ENCODE data around the gene LRP1.

LRP1 gene

GRCh38 chr12:57127726-57128518 lies at the start of gene LRP1:
LRP1 (plus strand) TSS chr12:57128483; CDS start chr12:57128965, 482 bp downstream.
- no peaks in the 10 kb centered on the region for H4K20me1 ChIP-seq (ENCODE audit: insufficient read depth)
- peaks cover 19% of the 10 kb centered on the region for H3K4me1 ChIP-seq (ENCODE audit: low read depth, poor library complexity, severe bottlenecking)
- no peak within 1 kb of the TSS for H3K27ac ChIP-seq
- H3K9ac ChIP-seq = peak within 1 kb of the TSS; percentile 55; the same call in 1 of the 2 replicates
- peak within 1 kb of the TSS; percentile 71 for H3K4me3 ChIP-seq (IDR thresholded peaks at IDR 0.05; ENCODE audit: insufficient read depth, low read depth, low read length)
- H3K4me2 ChIP-seq = peak within 1 kb of the TSS; percentile 93
- TF ChIP-seq CTCF (conservative IDR thresholded peaks at IDR 0.05; ENCODE audit: low read depth, low read length) = no peak
- H3K27me3 ChIP-seq (ENCODE audit: insufficient read depth, low read depth) = peaks cover 61% of the 10 kb centered on the region
- H3K79me2 ChIP-seq (ENCODE audit: insufficient read depth, low read depth) = no peaks in the 10 kb centered on the region
- H3K36me3 ChIP-seq (ENCODE audit: insufficient read depth) = no peaks in the 10 kb centered on the region
- H2AFZ ChIP-seq (ENCODE audit: low read depth) = peak within 1 kb of the TSS; percentile 100

- peak within 1 kb of the TSS; percentile 90 for H3K9ac ChIP-seq
- H3K4me2 ChIP-seq = peak within 1 kb of the TSS; percentile 79
- peak within 1 kb of the TSS; percentile 63 for H2AFZ ChIP-seq (ENCODE audit: low read depth)
- H3K27ac ChIP-seq = peak within 1 kb of the TSS; percentile 86
- H3K4me3 ChIP-seq (IDR thresholded peaks at IDR 0.05; ENCODE audit: insufficient read depth, low read depth, low read length) = peak within 1 kb of the TSS; percentile 53
- H3K27me3 ChIP-seq (ENCODE audit: insufficient read depth, low read depth) = no peaks in the 10 kb centered on the region
- H3K4me1 ChIP-seq (ENCODE audit: low read depth, poor library complexity, severe bottlenecking) = peaks cover 17% of the 10 kb centered on the region
- H3K36me3 ChIP-seq (ENCODE audit: insufficient read depth) = no peaks in the 10 kb centered on the region; the same call in 1 of the 2 replicates
- no peak for TF ChIP-seq CTCF (conservative IDR thresholded peaks at IDR 0.05; ENCODE audit: low read depth, low read length)
- H4K20me1 ChIP-seq (ENCODE audit: insufficient read depth) = no peaks in the 10 kb centered on the region
- peaks cover 43% of the 10 kb centered on the region for H3K79me2 ChIP-seq (ENCODE audit: insufficient read depth, low read depth)
Measured at GRCh38 chr12:57078519-57079404, 49.5 kb upstream of the LRP1 start, which contains the start of gene NEMP1. NEMP1 (minus strand) TSS chr12:57078791; CDS start chr12:57078745, 46 bp downstream.

GRCh38 chr12:57079821-57080220 lies 48.5 kb upstream of the LRP1 start:
- H3K4me2 ChIP-seq = peak overlapping the region; percentile 79
- no peak for TF ChIP-seq CTCF (conservative IDR thresholded peaks at IDR 0.05; ENCODE audit: low read depth, low read length)
- no peaks in the 10 kb centered on the region for H4K20me1 ChIP-seq (ENCODE audit: insufficient read depth)
- H3K36me3 ChIP-seq (ENCODE audit: insufficient read depth) = no peaks in the 10 kb centered on the region; the same call in 1 of the 2 replicates
- H3K4me3 ChIP-seq (IDR thresholded peaks at IDR 0.05; ENCODE audit: insufficient read depth, low read depth, low read length) = no peak overlapping the region
- peak overlapping the region; percentile 63 for H2AFZ ChIP-seq (ENCODE audit: low read depth)
- H3K27me3 ChIP-seq (ENCODE audit: insufficient read depth, low read depth) = no peaks in the 10 kb centered on the region
- peaks cover 32% of the 10 kb centered on the region for H3K79me2 ChIP-seq (ENCODE audit: insufficient read depth, low read depth)
- peak overlapping the region; percentile 14; the same call in 1 of the 2 replicates for H3K9ac ChIP-seq
- no peak overlapping the region; the same call in 1 of the 2 replicates for H3K27ac ChIP-seq
- peaks cover 16% of the 10 kb centered on the region for H3K4me1 ChIP-seq (ENCODE audit: low read depth, poor library complexity, severe bottlenecking)

- peaks cover 22% of the 10 kb centered on the region for H3K4me1 ChIP-seq (ENCODE audit: low read depth, poor library complexity, severe bottlenecking)
- no peak for TF ChIP-seq CTCF (conservative IDR thresholded peaks at IDR 0.05; ENCODE audit: low read depth, low read length)
- H3K4me2 ChIP-seq = no peak overlapping the region
- no peaks in the 10 kb centered on the region for H3K36me3 ChIP-seq (ENCODE audit: insufficient read depth)
- H3K4me3 ChIP-seq (IDR thresholded peaks at IDR 0.05; ENCODE audit: insufficient read depth, low read depth, low read length) = no peak overlapping the region
- H3K27ac ChIP-seq = no peak overlapping the region
- peaks cover 25% of the 10 kb centered on the region for H3K79me2 ChIP-seq (ENCODE audit: insufficient read depth, low read depth)
- no peak overlapping the region for H2AFZ ChIP-seq (ENCODE audit: low read depth)
- no peaks in the 10 kb centered on the region for H4K20me1 ChIP-seq (ENCODE audit: insufficient read depth)
- H3K27me3 ChIP-seq (ENCODE audit: insufficient read depth, low read depth) = no peaks in the 10 kb centered on the region
- H3K9ac ChIP-seq = no peak overlapping the region
Measured at GRCh38 chr12:57080855-57081254, 47.4 kb upstream of the LRP1 start.
